G401.6 (cell line): ENCODE data around the gene GSTM1.

Source experiments
- FAIRE-seq: peaks from 2 replicates; lab custom pipeline; 2012; peaks lifted over from hg19 to GRCh38; lab: Jason Lieb, UNC

Gene GSTM1

DNA sequence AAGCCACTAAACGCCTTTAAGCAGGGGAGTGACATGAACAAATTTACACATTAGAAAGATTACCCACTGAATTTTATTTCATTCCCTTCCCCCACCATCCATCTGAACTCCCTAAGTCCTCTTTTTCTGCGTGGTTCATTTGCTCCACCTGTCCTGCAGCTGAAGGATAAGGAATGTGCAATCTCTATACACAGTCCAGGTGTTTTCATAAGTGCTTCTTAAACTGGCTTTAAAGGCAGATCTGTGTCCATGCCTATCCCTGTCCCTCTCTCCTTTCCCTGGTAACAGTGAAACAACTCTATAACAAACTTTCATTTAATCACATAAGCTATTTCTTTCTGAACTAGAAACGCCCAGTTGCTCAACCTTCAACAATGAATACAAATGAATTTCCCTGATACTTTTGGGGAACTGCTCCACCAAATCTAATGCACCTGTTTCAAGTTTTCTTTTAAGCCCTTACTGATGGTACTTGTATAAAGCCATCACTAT is 44.8 kb downstream of the GSTM1 start:
- FAIRE-seq: no peak

GRCh38 chr1:109733236-109733870 is 45.7 kb downstream of the GSTM1 start:
- no peak for FAIRE-seq

DNA sequence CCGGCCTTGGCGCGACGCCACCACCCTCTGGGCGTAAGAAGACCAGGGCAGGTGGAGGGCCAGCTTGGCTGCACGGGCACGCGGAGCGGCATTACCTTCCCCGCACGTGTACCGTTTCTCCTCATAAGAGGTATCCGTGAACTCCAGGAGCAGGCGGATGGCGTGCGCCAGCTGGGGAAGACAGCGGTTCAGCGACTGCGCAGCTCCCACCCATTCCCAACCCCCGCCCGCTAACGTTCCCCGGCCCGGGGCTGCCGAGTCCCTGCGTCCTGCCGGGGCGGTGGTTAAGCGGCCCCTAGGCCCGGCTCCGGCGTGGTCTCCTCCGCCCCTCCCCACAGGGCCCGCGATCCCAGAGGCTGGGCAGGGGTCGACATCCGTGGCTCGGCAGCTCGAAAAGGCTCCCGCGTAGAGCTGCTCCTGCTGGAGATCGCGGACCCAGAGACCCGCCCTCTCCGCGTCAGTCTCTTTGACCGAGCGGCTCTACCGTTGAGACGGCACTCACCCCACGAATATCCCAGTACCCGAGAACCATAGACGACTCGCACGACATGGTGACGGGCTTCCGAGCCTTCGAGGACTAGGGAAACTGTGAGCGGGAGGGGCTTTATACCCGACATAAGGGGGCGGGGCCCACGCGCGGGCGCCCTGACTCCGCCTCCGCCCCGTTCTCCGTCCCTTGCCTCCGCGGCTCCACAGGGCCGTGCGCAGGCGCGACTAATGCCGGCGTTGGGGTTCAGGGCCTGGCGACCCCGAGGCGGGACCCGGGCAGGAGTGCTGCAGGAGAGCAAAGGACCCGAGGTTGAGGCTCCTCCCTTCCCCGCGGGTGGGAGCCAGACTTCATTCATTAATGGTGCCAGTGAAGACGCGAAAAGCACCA is 52.4 kb downstream of the GSTM1 start:
- FAIRE-seq: no peak

- FAIRE-seq: no peak
These were observed 53.2 kb downstream of the GSTM1 start, which contains the start of gene GSTM3 for GRCh38 chr1:109740615-109741373. Gene GSTM3, minus strand, starts transcription at chr1:109741038. Its CDS starts 751 bp downstream, at chr1:109740287.
